ENCODE data around the gene PLAA. TPM values are rescaled to one million over a fixed set of nuclear protein-coding genes. Genes with fewer than 3 reads are reported as not detected.
"Not testable (repeated sequence)": the region's sequence is repeated elsewhere in the genome, so short reads cannot be mapped to it uniquely, and the experiment has no call there.

Gene PLAA
- total RNA-seq, 1 donor from 2014 or later: 44.0 TPM

DNA sequence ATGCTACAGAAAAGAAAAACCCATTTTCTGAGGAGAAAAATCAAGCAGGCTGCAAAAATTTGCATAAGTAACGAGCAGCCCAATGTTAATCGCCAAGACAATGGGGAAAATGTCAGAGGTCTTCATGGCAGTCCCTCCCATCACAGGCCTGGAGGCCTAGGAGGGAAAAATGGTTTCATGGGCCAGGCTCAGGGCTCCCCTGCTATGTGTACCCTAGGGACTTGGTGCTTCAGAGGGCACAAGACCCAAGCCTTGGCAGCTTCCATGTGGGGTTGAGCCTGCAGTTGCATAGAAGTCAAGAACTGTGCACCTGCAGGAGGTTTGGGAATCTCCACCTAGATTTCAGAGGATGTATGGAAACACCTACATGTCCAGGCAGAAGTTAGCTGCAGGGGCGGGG lies 64.9 kb downstream of the PLAA start:
- Mint-ChIP-seq H3K4me3 (no peak overlapping the region), H3K27ac (ENCODE audit: unreplicated experiment) (no peak overlapping the region), H3K27me3 (ENCODE audit: low read depth) (no peaks in the 10 kb centered on the region), H3K4me1 (no peaks in the 10 kb centered on the region), H3K36me3 (ENCODE audit: low read depth) (peaks cover 56% of the 10 kb centered on the region), H3K9me3 (peaks cover 17% of the 10 kb centered on the region)
- no peak for DNase-seq (ENCODE audit: low read depth, low spot score)
- TF ChIP-seq, protein P1, sequence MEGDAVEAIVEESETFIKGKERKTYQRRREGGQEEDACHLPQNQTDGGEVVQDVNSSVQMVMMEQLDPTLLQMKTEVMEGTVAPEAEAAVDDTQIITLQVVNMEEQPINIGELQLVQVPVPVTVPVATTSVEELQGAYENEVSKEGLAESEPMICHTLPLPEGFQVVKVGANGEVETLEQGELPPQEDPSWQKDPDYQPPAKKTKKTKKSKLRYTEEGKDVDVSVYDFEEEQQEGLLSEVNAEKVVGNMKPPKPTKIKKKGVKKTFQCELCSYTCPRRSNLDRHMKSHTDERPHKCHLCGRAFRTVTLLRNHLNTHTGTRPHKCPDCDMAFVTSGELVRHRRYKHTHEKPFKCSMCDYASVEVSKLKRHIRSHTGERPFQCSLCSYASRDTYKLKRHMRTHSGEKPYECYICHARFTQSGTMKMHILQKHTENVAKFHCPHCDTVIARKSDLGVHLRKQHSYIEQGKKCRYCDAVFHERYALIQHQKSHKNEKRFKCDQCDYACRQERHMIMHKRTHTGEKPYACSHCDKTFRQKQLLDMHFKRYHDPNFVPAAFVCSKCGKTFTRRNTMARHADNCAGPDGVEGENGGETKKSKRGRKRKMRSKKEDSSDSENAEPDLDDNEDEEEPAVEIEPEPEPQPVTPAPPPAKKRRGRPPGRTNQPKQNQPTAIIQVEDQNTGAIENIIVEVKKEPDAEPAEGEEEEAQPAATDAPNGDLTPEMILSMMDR (conservative IDR thresholded peaks at IDR 0.05): no peak

DNA sequence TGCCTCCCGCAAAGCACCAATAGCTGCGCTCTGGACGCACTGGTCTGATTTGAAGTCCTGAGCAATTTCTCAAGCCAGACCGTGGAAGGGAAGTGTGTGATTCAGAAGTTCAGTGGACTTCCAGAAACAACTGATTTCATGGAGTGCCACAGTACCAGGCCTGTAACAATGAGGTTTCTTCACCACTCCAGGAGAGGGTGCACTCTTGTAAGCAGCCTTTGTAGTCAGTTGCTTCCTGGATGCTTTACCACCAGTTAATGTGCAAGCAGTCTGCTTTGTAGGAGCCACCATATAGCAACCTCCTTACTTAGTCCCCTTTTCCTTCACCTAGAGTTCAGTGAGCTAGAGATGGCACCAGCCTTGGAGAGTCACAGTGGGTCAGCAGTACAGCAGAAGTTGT lies 66.8 kb downstream of the PLAA start:
- H3K9me3 Mint-ChIP-seq: peaks cover 17% of the 10 kb centered on the region
- DNase-seq (ENCODE audit: low read depth, low spot score): no peak
- TF ChIP-seq, protein P1 (conservative IDR thresholded peaks at IDR 0.05): no peak
- H3K4me3 Mint-ChIP-seq: no peak overlapping the region
- H3K4me1 Mint-ChIP-seq: no peaks in the 10 kb centered on the region
- no peak overlapping the region for H3K27ac Mint-ChIP-seq (ENCODE audit: unreplicated experiment)
- no peaks in the 10 kb centered on the region for H3K27me3 Mint-ChIP-seq (ENCODE audit: low read depth)
- peaks cover 59% of the 10 kb centered on the region for H3K36me3 Mint-ChIP-seq (ENCODE audit: low read depth)

DNA sequence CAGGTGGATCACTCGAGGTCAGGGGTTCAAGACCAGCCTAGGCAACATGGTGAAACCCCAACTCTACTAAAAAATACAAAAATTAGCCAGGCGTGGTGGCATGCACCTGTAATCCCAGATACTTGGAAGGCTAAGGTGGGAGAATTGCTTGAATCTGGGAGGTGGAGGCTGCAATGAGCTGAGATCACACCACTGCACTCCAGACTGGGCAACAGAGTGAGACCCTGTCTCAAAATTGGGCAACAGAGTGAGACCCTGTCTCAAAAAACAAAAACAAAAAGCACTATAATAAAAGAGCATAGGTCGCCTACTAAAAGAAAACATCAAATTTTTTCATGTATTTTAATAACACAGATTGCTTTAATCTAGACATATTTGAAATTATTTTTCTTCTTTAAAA lies 71.9 kb downstream of the PLAA start:
- H3K27ac Mint-ChIP-seq (ENCODE audit: unreplicated experiment); H3K4me1 Mint-ChIP-seq; DNase-seq (ENCODE audit: low read depth, low spot score): not testable (repeated sequence)

DNA sequence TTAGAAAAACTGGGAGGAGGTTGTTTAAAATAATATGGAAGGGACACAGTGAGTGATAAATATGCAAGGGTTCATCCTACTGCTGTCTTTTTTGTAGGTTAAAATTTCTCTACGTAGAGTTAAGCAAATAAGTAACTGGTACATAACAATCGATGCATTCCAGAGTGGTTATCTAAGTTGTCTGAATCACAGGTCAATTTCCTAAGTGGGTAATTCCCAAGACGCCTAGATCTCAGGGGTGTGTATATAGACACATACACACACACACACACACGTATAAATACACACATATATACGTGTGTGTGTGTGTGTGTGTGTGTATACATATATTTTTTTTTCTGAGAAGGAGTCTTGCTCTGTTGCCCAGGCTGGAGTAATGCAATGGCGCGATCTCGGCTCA lies 76.8 kb downstream of the PLAA start:
- no peaks in the 10 kb centered on the region for H3K27me3 Mint-ChIP-seq (ENCODE audit: low read depth)
- H3K36me3 Mint-ChIP-seq (ENCODE audit: low read depth): peaks cover 10% of the 10 kb centered on the region
- no peaks in the 10 kb centered on the region for H3K4me1 Mint-ChIP-seq
- H3K27ac Mint-ChIP-seq (ENCODE audit: unreplicated experiment): no peak overlapping the region
- TF ChIP-seq, protein P1 (conservative IDR thresholded peaks at IDR 0.05): no peak
- H3K9me3 Mint-ChIP-seq: no peaks in the 10 kb centered on the region
- no peak for DNase-seq (ENCODE audit: low read depth, low spot score)
- H3K4me3 Mint-ChIP-seq: no peak overlapping the region

More for the DNA sequence above, 71.9 kb downstream of the PLAA start:
- H3K4me3 Mint-ChIP-seq; H3K9me3 Mint-ChIP-seq; H3K27me3 Mint-ChIP-seq (ENCODE audit: low read depth): not testable (repeated sequence)
- peaks cover 28% of the 10 kb centered on the region for H3K36me3 Mint-ChIP-seq (ENCODE audit: low read depth)

DNA sequence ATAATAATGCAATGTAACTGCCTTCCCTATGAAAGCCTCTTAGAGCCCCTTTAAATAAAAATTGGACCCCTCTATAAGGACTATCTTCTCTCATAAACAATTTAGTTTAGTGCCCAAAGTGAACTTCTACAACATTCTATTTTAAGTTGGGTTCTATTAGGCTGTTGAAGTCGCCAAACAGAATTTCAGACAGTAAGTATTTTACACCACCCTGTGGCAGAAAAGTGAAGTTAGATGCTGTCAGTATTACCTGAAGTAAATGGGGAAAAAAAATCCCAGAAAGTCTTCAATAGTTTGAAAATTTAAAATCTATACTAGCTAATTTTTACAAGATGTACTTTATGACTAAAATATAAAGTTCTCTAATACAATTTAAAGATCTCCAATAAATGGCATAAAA lies 84.0 kb downstream of the PLAA start:
- TF ChIP-seq, protein P1 (conservative IDR thresholded peaks at IDR 0.05): peak; percentile 64
- Mint-ChIP-seq H3K4me1 (no peaks in the 10 kb centered on the region), H3K9me3 (no peaks in the 10 kb centered on the region), H3K36me3 (ENCODE audit: low read depth) (peaks cover 7% of the 10 kb centered on the region), H3K27me3 (ENCODE audit: low read depth) (no peaks in the 10 kb centered on the region), H3K4me3 (no peak overlapping the region), H3K27ac (ENCODE audit: unreplicated experiment) (no peak overlapping the region)
- DNase-seq (ENCODE audit: low read depth, low spot score): no peak

DNA sequence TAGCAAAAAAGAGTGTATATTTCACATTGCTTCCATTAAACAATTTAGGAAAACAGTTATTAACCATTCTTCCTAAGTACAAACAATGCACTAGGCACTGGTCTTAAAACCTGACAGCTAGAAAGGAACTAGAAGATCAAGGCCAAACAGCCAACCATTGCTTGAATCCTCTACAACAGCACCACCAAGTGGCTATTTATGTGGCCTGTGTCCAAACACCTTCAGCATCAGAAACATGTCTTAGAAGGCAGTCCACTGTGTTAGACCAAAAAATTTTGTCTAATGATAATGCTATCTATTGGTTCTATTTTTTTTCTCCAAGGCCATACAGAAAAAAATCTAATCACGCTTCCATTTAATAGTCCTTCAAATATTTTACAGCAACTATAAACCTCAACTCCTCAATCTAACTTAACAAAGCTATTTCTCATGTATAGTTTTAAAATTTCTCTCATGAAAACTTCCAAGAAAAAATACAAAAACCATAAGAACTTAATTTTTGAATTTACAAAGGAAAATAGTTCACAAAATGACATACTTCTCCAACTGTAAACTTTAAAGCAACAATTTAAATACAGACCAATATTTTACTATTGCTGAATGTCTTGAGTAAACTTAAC lies 90.5 kb downstream of the PLAA start:
- Mint-ChIP-seq H3K27me3 (ENCODE audit: low read depth) (no peaks in the 10 kb centered on the region), H3K36me3 (ENCODE audit: low read depth) (peaks cover 27% of the 10 kb centered on the region), H3K9me3 (peaks cover 2% of the 10 kb centered on the region), H3K4me1 (no peaks in the 10 kb centered on the region), H3K4me3 (no peak overlapping the region), H3K27ac (ENCODE audit: unreplicated experiment) (no peak overlapping the region)
- peak; percentile 23 for DNase-seq (ENCODE audit: low read depth, low spot score)
- TF ChIP-seq, protein P1 (conservative IDR thresholded peaks at IDR 0.05): peak; percentile 76

Other genes starting within 250 kb of the PLAA start
- gene CAAP1, start 54.4 kb downstream of the PLAA start, total RNA-seq: 17.8 and 20.8 TPM in 2 replicates
- 19.0 and 20.6 TPM in 2 replicates for gene IFT74, start 9.2 kb upstream of the PLAA start, total RNA-seq
- gene LRRC19, start 58.4 kb upstream of the PLAA start, total RNA-seq: not detected in 2 replicates
- 0.89 and 1.0 TPM in 2 replicates for gene TEK, start 162.0 kb upstream of the PLAA start, total RNA-seq

Data from neural crest cell (in vitro differentiated cells).